ENCODE measurements around the gene ALKBH4.

The ALKBH4 gene

GRCh38 chr7:102452451-102452850 is 12.2 kb downstream of the ALKBH4 start:
- DNase-seq: no peak

GRCh38 chr7:102451371-102452054 is 13.2 kb downstream of the ALKBH4 start:
- no peak for DNase-seq

GRCh38 chr7:102450242-102450641 is 14.4 kb downstream of the ALKBH4 start:
- no peak for DNase-seq

GRCh38 chr7:102449136-102449535 is 15.5 kb downstream of the ALKBH4 start:
- DNase-seq: no peak

DNA sequence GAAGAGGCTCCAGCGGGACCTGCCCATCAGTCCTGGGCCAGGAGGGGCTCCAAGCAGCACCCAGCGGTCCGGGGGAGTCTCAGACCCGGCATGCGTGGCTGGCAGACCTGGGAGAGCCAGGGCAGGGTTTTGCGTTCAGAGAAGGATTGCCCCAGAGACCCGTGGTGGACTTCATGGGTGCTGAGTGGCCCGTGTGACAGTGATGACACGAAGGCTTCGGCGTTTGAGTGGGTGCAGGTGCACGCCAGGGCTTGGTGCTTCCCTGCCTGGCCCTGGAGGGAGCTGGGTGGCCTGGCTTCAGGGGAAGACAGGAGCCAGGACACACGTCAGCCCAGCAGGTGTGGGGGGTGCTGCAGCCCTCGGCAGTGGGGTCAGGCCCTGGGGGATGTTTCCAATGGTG is 17.4 kb downstream of the ALKBH4 start:
- no peak for DNase-seq

- no peak for DNase-seq
These were observed 18.1 kb downstream of the ALKBH4 start for GRCh38 chr7:102446387-102447156.

DNA sequence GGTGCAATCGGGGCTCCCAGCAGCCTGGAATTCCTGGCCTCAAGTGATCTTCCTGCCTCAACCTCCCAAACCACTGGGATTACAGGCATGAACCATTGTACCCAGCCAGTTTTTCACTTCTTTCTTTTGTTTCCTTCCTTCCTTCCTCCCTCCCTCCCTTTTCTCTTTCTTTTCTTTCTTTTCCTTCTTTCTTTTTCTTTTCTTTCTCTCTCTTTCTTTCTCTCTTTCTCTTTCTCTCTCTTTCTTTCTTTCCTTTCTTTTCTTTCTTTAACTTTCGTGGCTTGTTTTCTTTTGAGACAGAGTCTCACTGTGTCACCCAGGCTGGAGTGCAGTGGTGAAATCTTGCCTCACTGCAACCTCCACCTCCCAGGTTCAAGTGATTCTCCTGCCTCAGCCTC is 19.0 kb downstream of the ALKBH4 start:
- no peak for DNase-seq

- no peak for DNase-seq
These were observed 19.5 kb downstream of the ALKBH4 start for GRCh38 chr7:102444961-102445673.

DNA sequence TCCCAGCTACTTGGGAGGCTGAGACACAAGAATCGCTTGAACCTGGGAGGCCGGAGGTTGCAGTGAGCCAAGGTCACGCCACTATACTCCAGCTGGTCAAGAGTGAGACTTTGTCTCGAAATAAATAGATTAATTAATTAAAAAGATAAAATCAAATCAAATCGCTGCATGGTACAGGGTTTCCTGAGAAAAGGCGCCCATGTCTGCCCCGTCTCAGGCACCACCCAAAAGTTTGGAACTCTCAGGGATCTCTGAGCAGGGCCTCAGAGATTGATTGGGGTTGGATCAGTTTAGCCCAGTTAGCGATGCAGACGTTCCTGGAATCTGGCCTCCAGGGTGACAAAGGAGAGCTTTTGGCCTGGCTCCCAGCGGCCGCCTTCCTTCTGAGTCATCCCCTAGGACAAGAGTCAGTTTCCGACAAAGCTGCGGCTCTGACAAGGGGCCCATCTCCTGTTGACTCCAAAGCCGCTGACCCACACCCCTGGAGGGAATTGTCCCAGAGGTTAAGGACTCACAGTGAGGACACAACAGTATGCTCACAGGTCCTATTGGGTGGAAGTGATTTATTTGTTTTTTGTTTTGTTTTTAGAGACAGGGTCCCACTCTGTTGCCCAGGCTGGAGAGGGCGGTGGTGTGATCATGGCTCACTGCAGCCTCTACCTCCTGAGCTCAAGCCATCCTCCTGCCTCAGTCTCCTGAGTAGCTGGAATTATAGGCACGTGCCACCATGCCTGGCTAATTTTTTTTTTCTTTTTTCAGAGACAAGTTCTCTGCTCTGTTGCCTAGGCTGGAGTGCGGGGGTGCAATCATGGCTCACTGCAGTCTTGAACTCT is 24.5 kb downstream of the ALKBH4 start:
- DNase-seq: no peak

- no peak for DNase-seq
These were observed 28.5 kb downstream of the ALKBH4 start for GRCh38 chr7:102436118-102436517.

DNA sequence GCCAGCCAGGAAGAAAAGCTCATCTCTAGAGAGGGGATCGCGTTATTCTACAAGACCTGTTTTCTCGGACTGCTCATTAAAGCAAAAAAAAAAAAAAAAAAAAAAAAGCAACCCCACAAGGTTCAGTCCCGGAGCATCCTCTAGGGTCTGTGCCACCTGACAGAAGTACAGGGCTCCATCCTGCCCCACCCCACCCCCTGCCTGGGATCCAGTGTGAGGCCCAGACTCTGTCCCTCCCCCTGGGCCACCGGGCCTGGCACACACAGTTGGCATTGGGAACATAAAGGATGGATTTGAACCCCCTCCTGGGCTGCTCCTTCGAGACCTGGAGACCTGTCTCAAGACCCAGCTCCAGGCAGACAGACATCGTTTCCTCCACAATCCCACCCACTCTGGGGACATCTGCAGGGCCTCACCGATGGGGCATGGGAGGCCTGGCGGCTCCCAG is 30.6 kb downstream of the ALKBH4 start:
- no peak for DNase-seq

DNA sequence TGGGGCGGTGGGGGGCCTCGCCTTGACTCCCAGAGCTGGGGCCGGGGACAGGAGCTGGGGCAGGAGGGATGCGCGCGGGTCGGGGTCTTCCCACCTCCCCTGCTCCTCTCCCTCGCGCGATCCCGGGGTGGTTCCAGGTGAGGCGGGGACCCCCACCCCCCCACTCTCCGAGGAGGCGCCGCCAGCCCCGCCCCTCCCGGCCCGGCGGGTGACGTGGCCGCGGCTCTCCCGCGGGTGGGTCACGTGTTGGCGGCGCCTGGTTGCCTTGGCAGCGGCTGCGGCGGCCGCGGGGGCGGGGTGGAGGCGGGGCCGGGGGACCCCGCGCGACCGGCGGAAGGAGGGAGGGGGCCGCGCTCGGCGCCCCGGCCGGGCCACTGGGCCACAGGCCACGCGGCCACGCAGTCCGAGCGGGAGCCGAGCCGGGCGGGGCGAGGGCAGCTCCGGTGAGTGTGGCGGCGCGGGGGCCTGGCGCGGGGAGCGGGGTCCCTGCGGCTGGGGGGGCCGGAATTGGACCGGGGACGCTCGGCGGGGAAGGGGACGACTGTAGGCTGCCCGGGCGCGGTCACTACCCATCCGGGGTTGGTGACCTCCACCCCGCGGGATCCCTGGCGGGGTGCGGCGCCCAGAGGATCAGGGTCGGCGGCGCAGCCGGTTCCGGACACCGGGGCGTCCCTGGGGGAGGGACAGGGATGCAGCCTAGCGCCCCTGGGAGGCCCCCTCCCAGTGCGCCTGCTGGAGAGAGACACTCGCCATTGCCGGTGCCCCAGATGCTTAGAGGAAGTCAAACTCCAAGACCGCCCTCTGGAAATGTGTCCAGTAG is 31.2 kb downstream of the ALKBH4 start, which contains the start of gene ORAI2:
Gene ORAI2 (plus strand): TSS at position 357 of the 820 bp plus-strand sequence. CDS start 5,382 bp downstream, outside the sequence.
- peak; percentile 74 for DNase-seq

DNA sequence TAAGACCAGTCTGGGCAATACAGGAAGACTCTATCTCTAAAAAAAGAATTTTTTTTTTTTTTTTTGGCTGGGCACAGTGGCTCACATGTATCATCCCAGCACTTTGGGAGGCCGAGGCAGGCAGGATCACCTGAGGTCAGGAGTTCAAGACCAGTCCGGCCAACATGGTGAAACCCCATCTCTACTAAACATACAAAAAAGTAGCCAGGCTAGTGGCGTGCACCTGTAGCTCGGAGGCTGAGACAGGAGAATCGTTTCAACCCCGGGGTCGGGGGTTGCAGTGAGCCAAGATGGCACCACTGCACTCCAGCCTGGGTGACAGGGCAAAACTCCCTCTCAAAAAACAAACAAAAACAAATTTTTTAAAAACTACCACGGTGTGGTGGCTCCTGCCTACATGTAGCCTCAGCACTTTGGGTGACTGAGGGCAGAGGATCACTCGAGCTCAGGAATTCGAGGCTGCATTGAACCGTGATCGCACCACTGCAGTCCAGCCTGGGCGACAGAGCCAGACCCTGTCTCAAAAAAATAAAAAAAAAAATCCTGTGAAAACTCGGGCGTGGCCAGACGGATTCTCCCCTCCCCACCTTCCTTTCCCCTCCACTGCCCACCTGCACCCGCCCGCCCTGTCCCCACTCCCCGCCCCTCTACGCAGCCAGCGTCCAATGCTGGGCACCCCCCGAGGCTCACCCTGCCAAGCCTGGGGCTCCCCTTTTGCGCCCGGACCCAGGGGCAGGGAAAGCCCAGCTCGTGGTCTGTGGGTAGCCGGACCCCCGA is 32.0 kb downstream of the ALKBH4 start:
- no peak for DNase-seq

GRCh38 chr7:102431617-102432298 is 32.9 kb downstream of the ALKBH4 start:
- no peak for DNase-seq

DNA sequence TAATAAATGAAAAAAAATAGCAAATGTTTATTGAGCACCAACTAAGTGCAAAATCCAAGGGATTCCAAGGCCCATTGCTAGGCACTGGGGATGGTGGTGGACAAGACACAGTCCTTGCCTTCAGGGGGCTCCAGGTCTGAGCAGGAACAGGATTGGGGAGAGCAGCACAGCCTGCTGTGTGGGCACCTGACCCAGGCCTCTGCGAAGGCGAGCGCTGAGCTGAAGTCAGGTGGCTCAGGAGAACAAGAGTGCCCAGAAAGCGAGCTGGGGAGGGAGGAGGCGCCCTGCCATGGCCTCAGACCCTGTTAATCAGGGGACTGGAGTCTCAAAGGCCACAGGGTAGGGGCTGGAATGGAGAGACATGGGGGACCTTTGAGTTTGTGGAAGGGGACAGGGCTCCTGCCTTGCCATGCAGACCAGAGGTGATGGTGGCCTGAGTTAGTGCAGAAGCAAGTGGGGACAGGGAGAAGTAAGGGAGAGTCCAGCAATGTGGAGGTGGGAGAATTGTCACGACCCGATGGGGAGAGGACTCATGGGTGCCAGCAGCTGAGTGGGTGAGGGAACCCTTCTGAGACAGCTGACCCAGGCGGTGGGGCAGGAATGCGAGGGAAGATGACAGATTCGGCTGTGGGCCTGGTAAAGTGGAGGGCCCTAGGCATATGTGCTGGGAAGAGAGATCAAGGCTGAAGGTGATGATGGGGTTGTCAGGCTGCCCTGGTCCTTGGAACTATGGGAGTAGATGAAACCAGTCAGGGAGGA is 35.3 kb downstream of the ALKBH4 start:
- no peak for DNase-seq

GRCh38 chr7:102427019-102427405 is 37.7 kb downstream of the ALKBH4 start:
- DNase-seq: no peak

- no peak for DNase-seq
These were observed 38.2 kb downstream of the ALKBH4 start for GRCh38 chr7:102426268-102427018.

- DNase-seq: no peak
These were observed 38.9 kb downstream of the ALKBH4 start for GRCh38 chr7:102425639-102426267.
